Keratinocyte (primary cell): ENCODE data around the gene HOXA6. TPM values are rescaled to one million over a fixed set of nuclear protein-coding genes. Genes with fewer than 3 reads are reported as not detected.

Experiments used
- DNase-seq: peaks from one replicate; pipeline ENCODE4 v3.0.0-alpha.2; 2011; ENCODE audit warnings: low read depth, missing footprints, low spot score
- FAIRE-seq: peaks from 2 replicates; lab custom pipeline; 2011; peaks lifted over from hg19 to GRCh38; lab: Jason Lieb, UNC
- H2AFZ ChIP-seq: 2 replicates; pipeline ENCODE4 v1.6.0; 2012; ENCODE audit warnings: low read length, control low read depth, inconsistent platforms; ENCODE audit not compliant: control insufficient read depth
- H3K27ac ChIP-seq: 2 replicates; pipeline ENCODE4 v1.5.1; 2011; ENCODE audit warnings: low read length; ENCODE audit not compliant: control insufficient read depth, insufficient read depth
- H3K27me3 ChIP-seq: 3 replicates; pipeline ENCODE4 v1.6.0; 2011; ENCODE audit warnings: low read length; ENCODE audit not compliant: control insufficient read depth, insufficient read depth; ENCODE audit errors: extremely low read depth
- H3K36me3 ChIP-seq, 2 experiments: 2 replicates in 1 of 2; 3 replicates in 1 of 2; pipeline ENCODE4 v1.5.1; 2011; ENCODE audit warnings: low read length in 2 of 2, mild to moderate bottlenecking in 1 of 2; ENCODE audit not compliant: control insufficient read depth in 2 of 2, insufficient read depth in 2 of 2; ENCODE audit errors: extremely low read depth in 1 of 2
- H3K4me1 ChIP-seq: 3 replicates; pipeline ENCODE4 v1.5.1; 2011; ENCODE audit warnings: low read length; ENCODE audit not compliant: control insufficient read depth, insufficient read depth; ENCODE audit errors: extremely low read depth
- H3K4me2 ChIP-seq: 3 replicates; pipeline ENCODE4 v1.6.0; 2011; ENCODE audit warnings: low read depth, low read length; ENCODE audit not compliant: control insufficient read depth, insufficient read depth; ENCODE audit errors: extremely low read depth
- H3K4me3 ChIP-seq, 3 experiments: fragments of 200-600 bp in 1 of 3; sonication (generic) in 1 of 3; 2 replicates in 2 of 3; 3 replicates in 1 of 3; pipeline ENCODE4 v1.5.1; 2011 to 2016; ENCODE audit warnings: low read length in 3 of 3, mild to moderate bottlenecking in 3 of 3, control low read depth in 2 of 3, inconsistent platforms in 1 of 3, low read depth in 1 of 3, mixed read lengths in 1 of 3, mixed run types in 1 of 3, moderate library complexity in 1 of 3; ENCODE audit not compliant: control insufficient read depth in 2 of 3, insufficient read depth in 2 of 3; ENCODE audit errors: extremely low read depth in 1 of 3
- H3K79me2 ChIP-seq: 2 replicates; pipeline ENCODE4 v1.6.0; 2012; ENCODE audit warnings: low read length; ENCODE audit not compliant: control insufficient read depth, insufficient read depth
- H3K9ac ChIP-seq: 3 replicates; pipeline ENCODE4 v1.6.0; 2011; ENCODE audit warnings: low read length; ENCODE audit not compliant: control insufficient read depth, insufficient read depth; ENCODE audit errors: extremely low read depth
- H3K9me1 ChIP-seq: 3 replicates; pipeline ENCODE4 v1.6.0; 2011; ENCODE audit warnings: low read length; ENCODE audit not compliant: control insufficient read depth, insufficient read depth; ENCODE audit errors: extremely low read depth
- H3K9me3 ChIP-seq: 2 replicates; pipeline ENCODE4 v1.5.1; 2012; ENCODE audit warnings: low read depth, low read length; ENCODE audit not compliant: control insufficient read depth
- H4K20me1 ChIP-seq: 3 replicates; pipeline ENCODE4 v1.6.0; 2011; ENCODE audit warnings: low read length; ENCODE audit not compliant: control insufficient read depth, insufficient read depth; ENCODE audit errors: extremely low read depth
- EZH2 ChIP-seq: IDR thresholded peaks from one replicate; pipeline ENCODE4 v1.6.1; 2012; ENCODE audit warnings: inconsistent platforms, mild to moderate bottlenecking, low read length, moderate library complexity
- dilution Hi-C: fragments of 300-500 bp; cut with MboI; formaldehyde crosslinking; loops from one replicate; pipeline ENCODE4 v1.7.0; 2020; ENCODE audit warnings: low sequenced_read_pairs; ENCODE audit not compliant: extremely low pct_ligation_motif_present
- polyA plus RNA-seq, 5 experiments: library from polyadenylated mRNA; depleted of rRNA in 3 of 5; stranded (reverse) in 3 of 5; stranded (forward) in 1 of 5; unstranded in 1 of 5; fragments of >200 nt; gene quantifications; 1 replicate in 1 of 5; 2 replicates in 3 of 5; 3 replicates in 1 of 5; pipeline versions ENCODE4 v1.2.1 to v1.2.3, GENCODE V29; 2011 to 2012; ENCODE audit warnings: missing spikeins in 2 of 5, low read depth in 1 of 5, low replicate concordance in 1 of 5
- TF ChIP-seq, protein P1 (sequence below), 3 experiments: IDR thresholded peaks in 1 of 3; conservative IDR thresholded peaks in 1 of 3; optimal IDR thresholded peaks in 1 of 3; 2 replicates in 2 of 3; 3 replicates in 1 of 3; pipeline versions ENCODE3 to v1.5.1; 2011; ENCODE audit warnings: low read length in 3 of 3, mild to moderate bottlenecking in 3 of 3, moderate library complexity in 2 of 3, control low read depth in 1 of 3, inconsistent platforms in 1 of 3; ENCODE audit not compliant: insufficient read depth in 2 of 3; ENCODE audit errors: extremely low read depth in 1 of 3

Gene HOXA6
- polyA plus RNA-seq, 1 donor (not counting 4 experiments of a cell fraction or from before 2014, with no cell fraction given), result 0.54 TPM

DNA sequence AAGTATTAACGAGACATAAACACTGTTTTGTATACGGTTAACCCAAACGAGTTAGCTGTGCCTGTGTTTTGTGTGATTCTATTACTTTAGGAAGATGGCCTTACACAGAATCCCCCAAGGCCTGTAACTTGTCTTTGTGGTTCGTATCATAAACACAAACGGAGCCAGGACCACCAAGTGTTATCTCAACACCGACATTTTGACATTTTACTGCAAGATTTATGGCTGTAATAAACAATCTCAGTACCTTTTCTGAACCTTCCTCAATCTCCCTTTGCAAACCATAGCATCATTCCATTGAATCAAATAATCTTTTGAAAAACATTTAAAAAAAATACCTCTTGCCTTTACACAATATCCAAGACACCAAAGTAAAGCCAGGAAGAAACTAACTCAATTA lies 14.6 kb downstream of the HOXA6 start:
- TF ChIP-seq, protein P1, sequence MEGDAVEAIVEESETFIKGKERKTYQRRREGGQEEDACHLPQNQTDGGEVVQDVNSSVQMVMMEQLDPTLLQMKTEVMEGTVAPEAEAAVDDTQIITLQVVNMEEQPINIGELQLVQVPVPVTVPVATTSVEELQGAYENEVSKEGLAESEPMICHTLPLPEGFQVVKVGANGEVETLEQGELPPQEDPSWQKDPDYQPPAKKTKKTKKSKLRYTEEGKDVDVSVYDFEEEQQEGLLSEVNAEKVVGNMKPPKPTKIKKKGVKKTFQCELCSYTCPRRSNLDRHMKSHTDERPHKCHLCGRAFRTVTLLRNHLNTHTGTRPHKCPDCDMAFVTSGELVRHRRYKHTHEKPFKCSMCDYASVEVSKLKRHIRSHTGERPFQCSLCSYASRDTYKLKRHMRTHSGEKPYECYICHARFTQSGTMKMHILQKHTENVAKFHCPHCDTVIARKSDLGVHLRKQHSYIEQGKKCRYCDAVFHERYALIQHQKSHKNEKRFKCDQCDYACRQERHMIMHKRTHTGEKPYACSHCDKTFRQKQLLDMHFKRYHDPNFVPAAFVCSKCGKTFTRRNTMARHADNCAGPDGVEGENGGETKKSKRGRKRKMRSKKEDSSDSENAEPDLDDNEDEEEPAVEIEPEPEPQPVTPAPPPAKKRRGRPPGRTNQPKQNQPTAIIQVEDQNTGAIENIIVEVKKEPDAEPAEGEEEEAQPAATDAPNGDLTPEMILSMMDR (optimal IDR thresholded peaks at IDR 0.05 in 1 of 3, IDR thresholded peaks at IDR 0.05 in 1 of 3, conservative IDR thresholded peaks at IDR 0.05 in 1 of 3; ENCODE audit: extremely low read depth in 1 of 3, insufficient read depth in 2 of 3, low read length in 3 of 3), result no peak
- no peak for TF ChIP-seq EZH2
- Histone ChIP-seq H3K9me1 (no peaks in the 10 kb centered on the region), H3K79me2 (peaks cover 13% of the 10 kb centered on the region), H3K4me1 (peaks cover 44% of the 10 kb centered on the region), H3K27ac (no peak overlapping the region), H3K9me3 (no peaks in the 10 kb centered on the region), H2AFZ (no peak overlapping the region), H3K27me3 (no peaks in the 10 kb centered on the region), H4K20me1 (no peaks in the 10 kb centered on the region), H3K36me3 (no peaks in the 10 kb centered on the region), H3K4me2 (no peak overlapping the region), H3K4me3 (no peak overlapping the region), H3K9ac (no peak overlapping the region)
- FAIRE-seq (no peak), DNase-seq (no peak)
- dilution Hi-C loops, result no loop called here

DNA sequence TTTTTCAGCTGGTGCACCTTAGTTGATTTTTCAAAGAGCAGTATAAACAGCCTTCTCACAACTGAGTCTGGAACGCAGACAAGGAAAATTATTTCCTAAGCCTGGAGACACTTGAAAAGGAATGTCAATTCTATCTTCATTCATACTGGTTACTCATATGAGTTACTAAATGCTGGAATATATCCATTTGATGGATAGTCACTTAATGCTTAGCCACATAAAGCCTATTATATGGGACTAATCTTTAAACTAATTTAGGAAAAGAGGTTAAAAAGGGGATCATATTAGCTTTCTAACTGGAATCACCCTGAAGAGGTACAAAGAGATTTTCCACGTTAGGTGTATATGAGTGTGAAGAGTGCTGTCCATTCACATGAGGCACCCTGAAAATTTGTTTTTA lies 15.4 kb downstream of the HOXA6 start:
- no peak overlapping the region for H3K27ac ChIP-seq

More for the DNA sequence above, 15.4 kb downstream of the HOXA6 start:
- Histone ChIP-seq H3K27me3 (no peaks in the 10 kb centered on the region), H3K9me1 (no peaks in the 10 kb centered on the region), H3K79me2 (peaks cover 13% of the 10 kb centered on the region), H3K9me3 (no peaks in the 10 kb centered on the region), H3K4me1 (peaks cover 44% of the 10 kb centered on the region), H2AFZ (no peak overlapping the region), H3K4me3 (no peak overlapping the region), H4K20me1 (no peaks in the 10 kb centered on the region), H3K36me3 (no peaks in the 10 kb centered on the region), H3K4me2 (no peak overlapping the region), H3K9ac (no peak overlapping the region)
- DNase-seq (no peak), FAIRE-seq (no peak)
- TF ChIP-seq, protein P1 (optimal IDR thresholded peaks at IDR 0.05 in 1 of 3, IDR thresholded peaks at IDR 0.05 in 1 of 3, conservative IDR thresholded peaks at IDR 0.05 in 1 of 3; ENCODE audit: extremely low read depth in 1 of 3, insufficient read depth in 2 of 3, low read length in 3 of 3), result no peak
- no peak for TF ChIP-seq EZH2
- dilution Hi-C loops, result no loop called here
